Anterior cingulate cortex (tissue), 58 donors: ENCODE measurements around the gene NELFB.

Experiments
- DNase-seq, 58 donors: peaks; one replicate each; lab custom pipeline; 2025; lab: John Stamatoyannopoulos, UW

NELFB gene

DNA sequence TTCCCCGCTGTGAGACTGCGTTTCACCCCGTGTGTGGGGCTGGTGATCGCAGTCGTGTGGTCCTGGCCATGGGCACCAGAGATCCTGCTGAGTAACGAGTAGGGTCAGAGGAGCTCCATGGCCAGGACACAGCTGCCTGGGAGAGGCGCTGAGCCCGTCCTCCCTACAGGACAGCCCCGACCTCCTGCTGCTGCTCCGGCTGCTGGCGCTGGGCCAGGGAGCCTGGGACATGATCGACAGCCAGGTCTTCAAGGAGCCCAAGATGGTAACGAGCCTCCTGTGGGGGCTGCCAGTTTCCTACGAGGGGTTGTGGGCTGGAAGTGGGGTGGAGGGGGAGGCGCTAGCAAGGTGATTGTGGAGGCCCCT lies 11.0 kb downstream of the NELFB start:
- no peak for DNase-seq

DNA sequence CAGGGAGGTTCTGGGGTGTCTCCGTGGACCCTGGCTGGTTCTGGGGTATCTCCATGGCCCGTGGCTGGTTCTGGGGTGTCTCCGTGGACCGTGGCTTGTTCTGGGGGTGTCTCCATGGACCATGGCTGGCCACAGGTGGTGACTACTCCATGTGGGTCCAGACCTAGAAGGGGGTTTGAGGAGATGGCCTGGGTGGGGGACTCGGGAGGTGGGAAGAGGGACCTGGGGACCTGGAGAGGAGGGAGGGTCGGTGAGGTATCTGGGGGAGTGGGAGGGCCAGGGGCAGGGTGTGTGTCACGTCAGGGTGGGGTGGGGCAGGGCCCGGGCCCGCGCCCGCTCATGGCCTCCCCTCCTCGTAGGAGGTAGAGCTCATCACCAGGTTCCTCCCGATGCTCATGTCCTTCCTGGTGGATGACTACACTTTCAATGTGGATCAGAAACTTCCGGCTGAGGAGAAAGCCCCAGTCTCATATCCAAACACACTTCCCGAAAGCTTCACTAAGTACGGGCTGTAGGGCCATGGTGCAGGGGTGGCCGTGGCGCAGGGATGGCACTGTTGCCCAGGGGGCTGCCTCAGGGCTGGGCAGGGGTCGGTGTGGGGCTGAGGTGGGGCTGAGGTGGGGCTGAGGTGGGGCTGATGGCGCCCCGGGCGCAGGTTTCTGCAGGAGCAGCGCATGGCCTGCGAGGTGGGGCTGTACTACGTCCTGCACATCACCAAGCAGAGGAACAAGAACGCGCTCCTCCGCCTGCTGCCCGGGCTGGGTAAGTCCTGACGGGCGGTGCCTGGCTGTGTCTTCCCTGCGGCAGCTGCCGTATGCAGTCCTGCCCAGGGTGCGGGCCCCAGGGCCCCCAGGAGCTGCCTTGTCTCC lies 11.7 kb downstream of the NELFB start:
- no peak for DNase-seq

DNA sequence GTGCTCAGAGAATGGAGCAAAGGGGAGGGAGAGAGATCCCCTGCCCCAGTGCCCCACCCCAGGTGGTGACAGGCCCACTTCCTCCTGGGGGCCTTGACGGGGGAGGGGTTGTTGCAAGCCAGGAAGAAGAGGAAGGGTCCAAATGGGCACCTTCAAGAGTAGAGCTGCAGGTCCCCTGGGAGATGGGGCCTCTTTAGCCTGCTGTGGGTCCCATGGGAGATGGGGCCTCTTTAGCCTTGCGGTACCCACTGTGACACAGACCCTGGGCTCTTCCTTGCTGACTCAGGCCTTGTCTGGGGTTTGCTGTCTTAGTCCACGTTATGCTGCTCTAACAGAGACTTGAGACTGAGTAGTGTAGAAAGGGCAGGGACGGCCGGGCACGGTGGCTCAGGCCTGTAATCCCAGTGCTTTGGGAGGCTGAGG lies 12.8 kb downstream of the NELFB start:
- no peak for DNase-seq

- DNase-seq: no peak
Measured at GRCh38 chr9:137268538-137269201, 13.5 kb downstream of the NELFB start.

DNA sequence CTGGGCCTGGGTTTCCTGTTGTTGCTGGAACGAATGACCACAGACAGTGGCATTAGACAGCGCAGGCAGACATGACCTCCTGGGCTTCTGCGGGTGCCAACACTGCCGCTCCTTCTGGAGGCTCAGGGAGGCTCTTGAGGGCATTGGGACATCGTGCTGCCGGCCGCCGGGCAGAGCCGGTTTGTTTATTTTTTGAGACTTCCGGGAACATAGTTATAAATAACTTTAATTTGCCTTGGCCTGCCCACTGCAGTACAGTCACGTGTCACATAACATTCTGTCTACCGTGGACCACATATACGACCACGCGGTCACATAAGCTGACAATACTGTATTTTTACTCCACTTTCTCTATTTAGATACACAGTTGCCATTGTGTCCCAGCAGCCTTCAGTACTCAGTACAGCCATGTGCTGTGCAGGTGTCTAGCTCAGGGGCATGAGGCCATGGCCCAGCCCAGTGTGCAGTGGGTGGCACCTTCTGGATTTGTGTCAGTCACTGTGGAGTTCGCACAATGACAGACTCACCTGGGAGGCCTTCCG lies 14.2 kb downstream of the NELFB start:
- no peak for DNase-seq

DNA sequence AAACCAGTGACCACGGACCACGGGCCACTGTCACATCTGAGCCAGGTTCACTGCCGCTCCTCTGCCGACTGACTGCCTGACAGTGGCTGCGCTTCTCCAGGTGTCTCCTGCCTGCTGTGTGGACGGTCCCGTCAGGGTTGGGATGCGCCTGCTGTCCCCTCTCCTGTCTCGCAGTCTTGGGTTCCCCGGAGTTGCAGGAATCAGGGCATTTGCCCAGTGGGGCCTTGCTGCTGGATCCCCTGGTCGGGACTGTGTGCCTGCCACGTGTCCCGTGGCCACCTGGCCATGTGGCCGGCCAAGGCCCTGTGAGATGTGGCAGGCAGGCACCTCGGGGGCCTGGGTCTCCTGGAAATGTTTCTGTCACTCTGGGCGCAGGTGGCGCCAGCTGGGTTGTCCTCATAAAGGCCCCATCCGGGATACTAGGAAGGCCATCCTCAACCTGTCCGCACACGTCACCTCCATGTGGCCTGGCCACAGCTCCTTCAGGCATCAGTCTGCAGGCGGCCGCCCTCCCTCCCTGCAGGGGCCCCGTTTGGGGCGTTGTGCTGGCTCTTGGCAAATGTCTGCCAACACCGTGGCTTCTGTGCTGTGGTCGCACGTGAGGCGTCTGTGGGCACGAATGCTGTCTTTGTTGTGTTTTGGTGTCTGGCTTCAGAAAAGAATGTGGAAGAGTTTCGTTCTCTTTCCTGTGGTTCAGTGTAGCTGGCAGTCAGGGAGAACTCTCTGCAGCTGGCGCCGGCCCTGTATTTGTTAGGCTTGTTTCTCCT lies 16.0 kb downstream of the NELFB start:
- DNase-seq: no peak

- DNase-seq: no peak
Measured at GRCh38 chr9:137271696-137272076, 16.6 kb downstream of the NELFB start.

GRCh38 chr9:137272241-137273094 lies 17.3 kb downstream of the NELFB start:
- no peak for DNase-seq

DNA sequence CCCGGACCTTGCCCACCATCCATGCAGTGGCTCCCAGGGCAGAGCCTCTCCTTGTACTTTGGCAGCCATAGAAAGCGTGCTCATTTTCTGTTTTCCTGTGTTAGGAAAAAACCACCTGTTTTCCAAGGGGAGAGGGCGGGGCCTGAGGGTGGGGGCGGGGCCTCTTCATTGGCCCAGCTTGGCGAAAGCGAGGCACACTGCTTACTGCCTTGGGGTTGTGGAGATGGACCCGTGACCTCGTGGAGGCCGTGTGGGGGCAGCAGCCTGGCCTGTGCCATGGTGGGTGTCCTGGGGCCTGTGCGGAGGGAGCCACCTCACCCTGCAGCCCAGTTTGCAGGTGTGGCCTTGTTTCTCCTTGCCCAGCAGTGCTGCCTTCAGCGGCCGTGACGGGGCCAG lies 18.0 kb downstream of the NELFB start:
- no peak for DNase-seq

DNA sequence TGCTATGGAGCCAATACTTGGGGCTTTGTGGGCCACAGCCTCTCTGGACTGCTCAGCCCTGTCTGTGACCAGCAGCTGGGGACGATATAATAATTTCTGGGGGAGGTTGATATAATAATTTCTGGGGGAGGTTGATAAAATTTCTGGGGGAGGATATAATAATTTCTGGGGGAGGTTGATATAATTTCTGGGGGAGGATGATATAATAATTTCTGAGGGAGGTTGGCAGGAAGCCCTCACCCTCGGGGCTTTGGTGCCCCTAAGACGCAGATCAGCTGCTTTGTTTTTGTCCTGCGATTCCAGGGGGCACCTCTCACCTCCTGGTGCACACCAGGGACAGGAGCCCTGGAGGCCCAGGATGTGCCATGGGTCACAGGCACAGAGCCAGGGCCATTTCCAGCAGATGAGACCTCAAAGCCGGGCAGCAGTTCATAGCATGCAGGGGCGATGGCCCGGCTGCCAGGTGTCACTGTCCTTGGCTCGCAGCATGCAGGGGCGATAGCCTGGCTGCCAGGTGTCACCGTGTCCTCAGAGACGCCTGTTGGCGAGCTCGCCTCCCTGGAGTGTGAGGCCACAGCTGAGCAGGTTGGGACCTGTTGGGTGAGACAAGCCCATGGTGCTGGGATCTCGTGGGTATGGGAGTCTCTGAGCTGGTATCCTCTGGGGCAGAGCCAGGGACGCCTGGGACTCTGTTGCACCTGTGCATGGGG lies 18.6 kb downstream of the NELFB start:
- DNase-seq: no peak

- DNase-seq: no peak
Measured at GRCh38 chr9:137275203-137275587, 20.1 kb downstream of the NELFB start.

- DNase-seq: no peak
Measured at GRCh38 chr9:137275588-137276472, 20.7 kb downstream of the NELFB start.

- DNase-seq: peak in 1 of 58 donors; percentile 23
Measured at GRCh38 chr9:137276473-137277328, 21.6 kb downstream of the NELFB start.

DNA sequence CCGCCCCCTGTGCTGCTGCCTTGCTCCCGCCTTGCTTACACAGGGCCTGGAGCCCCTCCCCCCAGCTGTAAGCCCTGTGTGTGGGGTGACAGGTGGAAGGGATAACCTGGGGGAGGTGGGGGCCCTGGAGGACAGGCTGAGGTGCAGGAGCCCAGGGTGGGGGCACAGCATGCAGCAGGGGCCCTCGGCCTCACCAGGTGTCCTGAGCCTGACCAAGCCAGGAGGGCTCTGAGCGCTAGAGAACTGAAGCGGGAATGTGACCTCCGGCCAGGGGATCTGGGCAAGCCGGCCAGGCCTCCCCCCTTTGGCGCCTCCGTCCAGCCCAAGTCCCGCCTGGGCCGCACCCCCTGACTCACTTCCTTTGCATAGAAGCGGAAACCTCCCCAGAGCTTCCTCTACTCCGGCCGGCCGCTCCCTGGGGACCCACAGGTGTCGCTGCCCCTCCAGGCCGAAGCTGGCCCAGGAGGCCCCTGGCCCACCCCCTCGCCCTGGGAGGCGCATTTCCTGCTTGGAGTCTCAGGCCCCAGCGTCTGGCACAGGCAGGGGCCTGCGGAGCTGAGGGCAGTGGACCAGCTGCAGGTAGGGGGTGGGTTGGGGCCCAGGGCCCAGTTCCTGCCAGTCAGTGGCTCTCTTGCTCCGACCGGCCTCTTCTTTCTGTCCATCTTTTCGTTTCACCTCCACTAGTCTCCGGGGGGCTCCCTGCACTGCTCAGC lies 22.4 kb downstream of the NELFB start, which contains the start of gene TOR4A:
TSS of gene TOR4A (plus strand) at position 398 of the 713 bp plus-strand sequence. CDS start 964 bp downstream, outside the sequence.
- peak in 11 of 58 donors; percentile 12 to 39 (median 22) for DNase-seq

GRCh38 chr9:137278061-137278701 lies 23.1 kb downstream of the NELFB start:
- no peak for DNase-seq
